Fibroblast of villous mesenchyme (primary cell): ENCODE measurements around the gene CDC42EP2. TPM values are rescaled to one million over a fixed set of nuclear protein-coding genes. Genes with fewer than 3 reads are reported as not detected.

ENCODE experiments used
- DNase-seq: peaks from one replicate; pipeline ENCODE4 v3.0.0-alpha.2; 2010; ENCODE audit warnings: low read depth
- H3K4me3 ChIP-seq: 2 replicates; pipeline ENCODE4 v1.5.1; 2011; ENCODE audit warnings: low read depth, mild to moderate bottlenecking, low read length
- CTCF ChIP-seq: IDR thresholded peaks from 2 replicates; pipeline ENCODE4 v1.5.1; 2012; ENCODE audit warnings: low read depth, mild to moderate bottlenecking, low read length; ENCODE audit not compliant: insufficient read depth
- total RNA-seq: library from RNA; depleted of rRNA; stranded (reverse); fragments of >200 nt; gene quantifications from 2 replicates; pipeline ENCODE4 v1.2.3, GENCODE V29; 2012

The CDC42EP2 gene
- total RNA-seq, 1 donor, result 32.8 TPM

GRCh38 chr11:65310215-65310614, 4.5 kb upstream of the CDC42EP2 start:
- no peak for TF ChIP-seq CTCF
- no peak overlapping the region for H3K4me3 ChIP-seq
- DNase-seq, result no peak

- no peak for DNase-seq
- no peak for TF ChIP-seq CTCF
- H3K4me3 ChIP-seq, result no peak overlapping the region
Measured at GRCh38 chr11:65310736-65311135, 3.9 kb upstream of the CDC42EP2 start.

- no peak for TF ChIP-seq CTCF
- H3K4me3 ChIP-seq, result no peak overlapping the region
- DNase-seq, result no peak
Measured at GRCh38 chr11:65311170-65311678, 3.4 kb upstream of the CDC42EP2 start.

GRCh38 chr11:65315204-65315865, 669 bp downstream of the CDC42EP2 start:
- peak overlapping the region; percentile 99 for H3K4me3 ChIP-seq
- DNase-seq, result peak; percentile 83
- TF ChIP-seq CTCF, result peak; percentile 93

- no peak for TF ChIP-seq CTCF
- peak overlapping the region; percentile 99 for H3K4me3 ChIP-seq
- DNase-seq, result no peak
Measured at GRCh38 chr11:65315866-65316226, 1.2 kb downstream of the CDC42EP2 start.

- TF ChIP-seq CTCF, result no peak
- H3K4me3 ChIP-seq, result peak overlapping the region; percentile 99
- peak; percentile 95 for DNase-seq
Measured at GRCh38 chr11:65316227-65317024, 1.8 kb downstream of the CDC42EP2 start.
